ENCODE results near the gene SLC17A9.
A peak's percentile ranks its signal among the peaks of the same experiment; 100 is the strongest.

SLC17A9 gene

DNA sequence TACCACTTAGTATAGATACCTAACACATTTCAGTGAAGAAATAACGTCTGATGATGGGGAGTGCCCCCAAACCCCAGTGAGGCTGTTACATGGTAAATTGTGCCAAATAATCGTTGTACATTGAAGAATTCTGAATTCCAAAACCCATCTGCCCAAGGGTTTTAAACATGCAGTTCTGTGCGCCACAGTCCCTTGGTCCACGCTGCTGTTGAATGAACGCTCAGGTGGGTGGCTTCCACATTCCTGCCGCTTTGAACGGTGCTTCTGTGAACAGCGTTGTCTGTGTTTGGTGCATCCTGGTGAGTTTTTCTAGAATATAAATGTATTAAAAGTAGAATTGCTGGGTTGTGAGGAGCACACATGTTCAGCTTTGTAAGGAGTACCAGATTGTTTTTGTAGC is 11.6 kb upstream of the SLC17A9 start:
- no peak for DNase-seq

DNA sequence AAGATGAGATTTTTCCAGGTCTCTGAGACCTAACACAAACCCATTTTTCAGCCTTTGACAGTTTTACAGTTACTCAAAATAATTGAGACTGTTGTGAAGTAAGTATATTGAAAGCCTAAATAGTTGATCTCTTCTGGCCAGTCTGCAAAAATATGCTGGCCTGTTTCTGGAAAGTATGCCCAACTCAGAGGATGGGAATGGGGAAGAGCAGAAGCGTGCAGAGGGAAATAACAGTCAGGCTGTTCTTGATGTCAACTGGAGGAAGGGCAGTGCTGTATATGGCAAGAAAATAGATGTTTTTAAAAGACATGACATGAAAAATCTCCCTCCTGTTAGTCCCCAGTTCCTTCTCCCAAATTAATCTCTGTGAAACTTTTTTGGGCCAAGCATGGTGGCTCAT is 10.7 kb upstream of the SLC17A9 start:
- DNase-seq = no peak

DNA sequence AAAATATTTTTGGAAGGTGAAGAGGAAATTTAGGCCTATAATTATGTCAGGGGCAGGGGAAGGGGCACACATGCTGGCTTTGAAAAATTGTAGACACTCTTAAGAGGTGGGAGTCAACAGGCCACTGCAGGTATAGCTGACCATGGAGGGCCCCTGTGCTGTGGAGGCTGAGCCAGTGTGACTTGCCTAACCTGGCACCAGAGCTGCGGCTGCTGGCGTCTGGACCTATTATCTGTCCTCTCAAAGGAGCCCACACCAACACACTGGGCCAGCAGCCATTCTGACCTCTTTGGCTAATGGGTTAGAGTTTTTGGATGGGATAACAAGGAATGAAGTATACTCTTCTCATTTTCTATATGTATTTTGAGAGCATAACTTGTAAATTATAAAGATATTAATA is 10.1 kb upstream of the SLC17A9 start:
- DNase-seq = no peak

DNA sequence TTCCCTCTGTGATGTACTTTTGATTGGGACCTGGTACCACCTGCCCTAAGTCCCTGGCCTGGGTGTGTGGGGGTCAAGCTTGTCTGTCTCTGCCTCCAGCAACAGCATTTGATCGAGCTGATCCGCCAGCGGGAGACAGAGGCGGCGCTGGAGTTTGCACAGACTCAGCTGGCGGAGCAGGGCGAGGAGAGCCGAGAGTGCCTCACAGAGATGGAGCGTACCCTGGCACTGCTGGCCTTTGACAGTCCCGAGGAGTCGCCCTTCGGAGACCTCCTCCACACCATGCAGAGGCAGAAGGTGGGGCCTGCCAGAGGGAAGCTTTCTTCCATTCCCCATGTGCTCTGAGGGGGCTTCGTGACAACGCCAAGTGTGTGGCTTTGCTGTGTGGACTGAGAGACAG is 9.1 kb upstream of the SLC17A9 start:
- DNase-seq = no peak

DNA sequence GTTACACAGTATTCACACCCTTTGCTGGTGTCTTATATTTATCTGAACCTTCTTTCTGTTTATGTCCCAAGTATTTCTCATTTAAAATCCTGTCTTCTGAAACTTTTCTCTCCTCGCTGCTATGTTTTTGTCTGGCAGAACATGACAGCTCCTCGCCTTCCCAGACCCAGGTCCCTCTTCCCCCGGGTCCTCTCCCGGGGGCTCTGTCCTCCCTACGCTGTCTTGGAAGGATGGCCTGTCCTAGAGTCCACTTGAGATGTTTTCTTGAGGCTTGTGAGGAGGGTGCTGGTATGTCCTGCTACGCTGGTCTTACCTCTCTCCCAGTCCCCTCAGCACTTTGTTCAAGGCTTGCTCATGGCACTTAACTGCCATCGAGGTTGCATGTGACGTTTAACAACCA is 8.3 kb upstream of the SLC17A9 start:
- no peak for DNase-seq

DNA sequence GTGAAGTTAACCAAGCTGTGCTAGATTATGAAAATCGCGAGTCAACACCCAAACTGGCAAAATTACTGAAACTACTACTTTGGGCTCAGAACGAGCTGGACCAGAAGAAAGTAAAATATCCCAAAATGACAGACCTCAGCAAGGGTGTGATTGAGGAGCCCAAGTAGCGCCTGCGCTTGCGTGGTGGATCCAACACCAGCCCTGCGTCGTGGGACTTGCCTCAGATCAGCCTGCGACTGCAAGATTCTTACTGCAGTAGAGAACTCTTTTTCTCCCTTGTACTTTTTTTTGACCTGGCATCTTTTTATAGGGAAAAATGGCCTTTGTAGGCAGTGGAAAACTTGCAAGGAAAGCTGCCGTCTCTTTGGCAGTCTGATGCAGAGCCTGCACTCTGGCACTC is 7.8 kb upstream of the SLC17A9 start:
- DNase-seq = no peak

DNA sequence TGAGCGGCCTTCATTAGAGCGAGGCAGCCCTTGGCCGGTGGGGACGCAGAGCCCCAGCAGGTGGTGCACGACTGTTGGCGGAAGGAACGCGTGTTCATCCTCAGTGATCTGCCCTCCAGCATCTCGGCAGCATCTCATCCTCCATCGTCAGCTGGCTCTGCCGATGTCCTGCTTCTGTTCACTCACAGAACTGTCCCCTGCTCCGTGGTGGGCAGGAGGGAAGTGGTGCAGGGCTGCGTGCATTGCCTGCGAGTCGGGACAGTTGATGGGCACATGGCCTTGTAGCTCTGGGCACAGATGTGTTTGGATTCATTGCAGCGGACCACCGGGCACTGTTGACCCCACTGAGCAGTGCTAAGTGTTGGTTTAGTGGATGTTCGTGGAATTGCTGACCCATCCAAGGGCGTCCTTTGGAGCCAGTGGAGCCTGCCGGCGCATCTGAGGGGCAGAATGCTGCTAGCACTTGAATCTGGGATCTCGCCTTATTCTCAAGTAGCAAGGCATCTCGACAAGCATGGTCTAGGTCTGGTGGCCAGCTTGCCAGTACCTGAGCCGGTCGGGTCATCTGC is 6.7 kb upstream of the SLC17A9 start:
- DNase-seq = no peak

DNA sequence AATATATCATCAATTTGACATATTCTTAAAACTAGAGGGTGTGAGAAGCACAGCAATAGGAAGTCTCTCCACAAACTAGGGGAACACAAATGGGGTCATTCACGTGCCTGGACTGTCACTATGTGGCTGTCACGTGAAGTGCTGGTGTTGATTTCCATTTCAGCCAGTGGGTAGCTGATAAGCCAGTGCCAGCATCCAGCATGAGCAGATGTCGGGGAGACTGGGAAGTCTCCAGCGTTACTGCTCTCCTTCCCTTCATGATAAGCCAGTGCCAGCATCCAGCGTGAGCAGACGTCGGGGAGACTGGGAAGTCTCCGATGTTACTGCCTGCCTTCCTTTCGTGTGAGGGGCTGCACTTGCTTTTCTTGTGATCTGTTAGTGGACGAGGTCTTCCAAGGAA is 5.6 kb upstream of the SLC17A9 start:
- no peak for DNase-seq

DNA sequence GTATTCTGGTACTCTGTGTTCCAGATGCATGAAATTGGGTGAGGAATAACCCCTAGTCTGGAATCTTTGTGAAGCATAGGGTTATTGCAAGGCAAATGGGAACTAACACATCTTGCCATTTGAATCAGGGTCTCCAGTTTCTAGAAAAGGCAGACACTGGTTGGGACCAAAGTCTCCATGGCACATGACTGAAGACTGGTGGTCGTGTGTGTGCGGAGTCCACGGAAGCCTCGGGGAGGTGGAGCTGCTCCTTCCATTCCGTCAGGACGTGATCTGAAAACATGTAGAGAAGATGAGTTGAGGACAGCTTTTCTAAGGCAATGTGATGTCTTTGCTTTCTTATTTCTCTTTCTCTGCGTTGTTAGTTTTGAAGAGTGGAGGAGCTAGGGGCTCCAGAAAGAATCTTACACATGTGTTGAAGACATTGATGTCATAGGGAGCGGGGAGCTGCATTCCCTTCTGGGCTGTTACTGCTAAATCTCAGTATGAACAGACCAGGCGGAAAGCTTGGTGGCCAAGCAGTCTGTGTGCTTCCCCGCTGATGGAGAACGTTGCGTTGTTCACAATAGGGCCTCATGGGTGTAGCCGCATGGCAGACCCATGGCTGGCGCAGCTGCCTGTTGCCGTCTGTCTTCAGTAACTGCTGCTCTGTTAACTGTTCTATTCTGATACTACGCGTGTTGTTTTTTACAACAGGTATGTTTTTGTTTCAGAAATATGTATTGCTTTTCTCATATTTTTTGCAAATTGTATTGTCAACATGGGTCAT is 4.8 kb upstream of the SLC17A9 start:
- DNase-seq = no peak

DNA sequence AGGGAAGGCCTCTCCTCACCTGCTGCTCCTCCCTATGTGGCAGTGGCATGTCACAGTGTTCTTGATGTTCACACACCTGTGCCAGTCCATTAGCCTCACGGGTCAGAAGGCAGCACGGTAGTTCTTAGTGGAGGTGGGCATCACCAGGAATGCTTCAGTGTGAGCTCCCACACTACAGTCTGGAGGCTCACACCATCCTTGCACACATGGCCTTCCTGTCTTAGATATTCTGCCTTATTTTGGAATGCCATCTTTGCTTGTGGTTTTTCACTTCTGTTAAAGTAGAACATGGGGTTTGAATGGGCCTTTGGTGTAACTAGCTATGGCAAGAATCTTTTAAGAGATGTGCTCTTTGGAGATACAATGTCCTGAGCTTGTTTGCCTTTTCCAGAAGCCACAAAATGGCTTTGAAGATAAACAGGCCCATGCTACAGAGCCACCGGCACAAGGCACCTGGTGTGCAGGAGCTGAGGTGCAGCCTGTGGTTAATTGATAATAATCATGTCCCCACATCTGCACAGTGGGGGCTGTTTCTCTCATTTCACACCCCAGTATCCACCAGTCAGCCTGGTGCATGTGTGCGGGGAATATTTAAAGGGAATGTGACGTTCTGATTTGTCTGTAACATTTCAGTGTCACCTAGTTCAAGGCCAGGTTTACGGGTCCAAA is 3.2 kb upstream of the SLC17A9 start:
- no peak for DNase-seq

DNA sequence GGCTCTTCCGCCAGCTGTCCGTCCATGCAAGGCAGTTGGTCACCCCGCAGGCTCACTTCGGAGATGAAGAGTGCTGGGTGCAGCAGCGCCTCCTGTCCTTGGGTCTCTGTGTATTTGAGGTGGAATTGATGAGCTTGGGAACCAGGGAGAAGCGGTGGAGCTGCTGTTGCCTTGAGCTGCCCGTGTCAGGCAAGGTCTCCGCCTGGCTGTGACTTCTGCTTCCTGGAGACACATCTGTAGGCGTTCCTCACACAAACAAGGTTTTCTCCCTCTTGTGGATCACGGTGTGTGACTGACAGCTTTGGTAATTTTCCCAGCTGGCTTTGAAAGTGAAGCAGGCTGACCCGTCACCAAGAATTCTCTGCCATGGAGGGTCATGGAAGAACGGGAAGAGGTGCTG is 2.5 kb upstream of the SLC17A9 start:
- DNase-seq = no peak

DNA sequence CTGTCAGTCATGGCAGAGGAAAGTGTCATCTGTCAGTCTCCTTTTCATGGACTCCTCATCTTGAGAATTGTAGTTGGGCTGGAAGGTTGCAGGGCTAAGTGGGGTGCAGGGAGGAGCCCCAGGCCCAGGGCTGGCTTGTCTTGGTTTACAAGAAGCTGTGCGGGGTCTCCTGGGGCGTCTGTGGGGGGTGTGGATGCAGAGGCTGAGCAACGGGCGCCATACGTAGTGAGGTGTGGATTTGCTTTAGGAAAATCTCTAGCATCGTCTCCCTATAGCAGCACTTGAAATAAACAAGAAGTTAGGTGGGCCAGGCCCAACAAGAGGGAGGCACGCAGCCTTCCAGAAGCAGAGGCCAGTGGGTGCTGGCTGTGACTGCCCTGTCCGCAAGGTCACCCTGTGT is 1.8 kb upstream of the SLC17A9 start:
- no peak for DNase-seq

DNA sequence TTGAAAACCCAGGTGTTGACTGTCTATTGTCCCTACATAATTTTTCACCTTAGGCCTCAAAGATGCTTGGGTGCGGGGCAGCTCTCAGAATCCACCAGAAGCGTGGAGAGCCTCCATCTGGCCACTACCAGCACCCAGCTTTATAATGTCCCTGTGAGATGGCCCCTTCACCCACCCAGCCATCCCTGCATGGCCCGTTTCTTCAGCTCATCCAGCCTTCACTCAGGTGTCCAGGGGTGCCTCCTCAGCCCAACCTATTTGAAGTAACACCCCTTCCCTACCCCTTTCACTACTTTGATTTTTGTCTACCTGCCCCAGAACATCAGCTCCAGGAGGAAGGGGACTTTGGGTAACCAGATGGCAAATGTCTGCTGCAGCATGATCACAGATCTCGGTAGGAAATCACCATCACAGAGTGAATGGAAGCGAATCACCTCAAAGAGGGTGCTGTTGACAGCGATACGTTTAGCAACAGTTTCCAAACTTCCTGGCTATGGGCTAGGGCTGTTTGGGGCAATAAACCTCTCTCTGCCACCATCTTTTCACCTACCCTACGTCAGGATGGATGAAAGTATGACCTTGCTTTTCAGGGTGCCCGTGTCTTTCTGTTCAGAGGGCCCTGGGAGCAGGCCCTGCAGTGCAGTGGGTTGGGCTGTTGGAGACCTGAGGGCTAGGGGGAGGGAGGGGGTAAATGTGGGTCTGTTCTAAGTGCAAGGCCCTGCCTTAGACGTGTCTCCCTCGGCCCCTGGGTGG is 1.2 kb upstream of the SLC17A9 start:
- DNase-seq = no peak

DNA sequence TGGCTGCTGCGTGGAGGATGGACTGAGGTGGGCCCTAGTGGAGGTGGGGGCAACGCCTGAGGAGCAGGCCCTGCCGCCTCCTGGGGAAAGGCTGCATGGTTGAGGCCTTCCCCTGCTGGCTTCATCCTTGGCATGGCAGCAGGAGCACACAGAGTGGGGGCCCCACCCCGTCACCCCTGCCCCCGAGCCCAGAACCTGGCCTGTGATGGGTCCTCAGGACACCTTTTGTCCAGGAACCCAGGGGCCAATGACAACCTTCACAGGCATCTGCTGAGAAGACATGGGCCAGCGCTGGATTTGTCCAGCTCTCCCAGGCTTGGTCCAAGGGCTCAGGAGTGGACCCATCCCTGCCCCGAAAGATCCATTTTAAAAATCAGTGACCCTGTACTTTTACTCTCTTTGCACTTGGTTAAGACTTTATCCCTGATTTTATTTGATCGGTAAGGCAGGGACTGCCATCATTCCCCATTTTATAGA is 575 bp upstream of the SLC17A9 start:
- DNase-seq = no peak

DNA sequence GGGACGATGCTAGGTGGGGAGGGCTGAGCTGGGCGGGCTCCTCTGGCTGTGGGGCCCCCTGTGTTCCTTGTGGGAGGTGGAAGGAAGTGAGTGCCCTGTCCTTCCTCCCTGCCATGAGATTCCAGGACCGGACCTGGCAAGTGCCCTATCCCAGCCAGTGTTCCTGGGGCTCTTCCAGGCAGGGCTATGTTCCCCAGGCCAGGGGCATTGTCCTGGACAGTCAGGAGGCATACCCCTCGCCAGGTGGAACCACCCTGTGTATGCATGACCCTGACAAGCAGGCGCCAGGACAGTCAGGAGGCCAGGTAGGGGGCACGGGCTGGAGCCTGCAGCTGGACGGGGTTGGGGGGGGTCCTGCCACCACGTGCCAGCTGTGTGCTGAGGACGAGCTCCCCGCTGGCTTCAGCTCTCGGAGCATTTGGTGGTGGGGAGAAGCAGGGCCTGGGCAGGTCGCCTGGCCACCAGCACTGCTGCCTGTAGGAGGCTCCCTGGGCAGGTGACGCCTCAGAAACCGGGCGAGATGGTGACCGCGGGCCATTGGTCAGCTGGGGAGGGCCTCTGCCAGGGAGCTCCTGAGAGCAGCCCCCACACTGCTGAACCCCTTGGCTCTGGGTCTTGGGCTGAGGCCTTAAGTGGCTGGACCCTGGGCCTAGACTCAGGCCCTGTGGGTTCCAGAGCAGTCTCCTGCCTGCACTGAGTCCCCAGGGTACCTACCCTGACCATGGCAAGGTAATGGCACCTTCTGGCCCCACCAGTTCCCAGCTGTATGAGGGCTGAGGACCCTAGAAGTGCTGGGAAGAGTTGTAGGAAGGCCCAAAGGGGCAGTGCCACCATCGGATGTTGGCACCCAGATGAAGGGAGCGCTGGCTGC is 694 bp downstream of the SLC17A9 start:
- no peak for DNase-seq

DNA sequence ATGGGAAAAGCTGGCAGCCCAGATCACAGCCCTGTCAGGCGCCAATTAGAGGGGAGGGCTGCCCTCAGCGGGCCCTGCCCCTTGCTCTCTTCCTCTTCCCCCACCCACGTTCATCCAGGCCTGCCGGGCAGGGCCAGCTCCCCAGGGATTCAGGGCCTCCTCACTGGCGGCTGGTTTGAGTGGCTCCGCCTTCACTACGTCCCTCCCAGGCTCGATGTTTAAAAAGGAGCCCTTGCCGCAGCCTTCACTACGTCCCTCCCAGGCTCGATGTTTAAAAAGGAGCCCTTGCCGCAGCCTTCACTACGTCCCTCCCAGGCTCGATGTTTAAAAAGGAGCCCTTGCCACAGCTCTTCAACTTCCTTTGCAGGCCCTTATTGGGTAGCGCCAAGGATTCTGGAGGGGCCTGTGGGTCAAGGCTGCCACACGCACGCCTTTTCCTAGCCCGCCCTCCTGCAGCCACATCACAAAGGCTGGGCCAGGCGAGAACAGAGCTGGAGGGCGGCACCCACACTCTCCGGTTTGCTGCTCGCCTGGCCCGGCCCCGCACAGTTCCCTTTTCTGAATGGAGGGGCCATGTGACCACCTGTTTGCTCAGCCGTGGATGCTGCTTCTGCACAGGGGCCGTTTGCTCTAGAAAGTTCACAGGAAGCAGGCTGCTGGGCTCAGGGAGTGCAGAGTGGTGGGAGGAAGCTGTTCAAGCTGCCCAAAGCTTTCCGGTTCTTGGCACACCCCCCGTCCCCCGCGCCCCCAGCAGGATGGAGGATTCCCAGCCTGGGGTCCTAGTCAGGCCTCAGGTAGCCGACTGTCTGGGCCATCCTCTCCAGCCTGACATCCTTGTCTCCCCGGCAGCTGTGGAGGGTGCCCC is 1.6 kb downstream of the SLC17A9 start:
- DNase-seq = peak; percentile 22 to 52

DNA sequence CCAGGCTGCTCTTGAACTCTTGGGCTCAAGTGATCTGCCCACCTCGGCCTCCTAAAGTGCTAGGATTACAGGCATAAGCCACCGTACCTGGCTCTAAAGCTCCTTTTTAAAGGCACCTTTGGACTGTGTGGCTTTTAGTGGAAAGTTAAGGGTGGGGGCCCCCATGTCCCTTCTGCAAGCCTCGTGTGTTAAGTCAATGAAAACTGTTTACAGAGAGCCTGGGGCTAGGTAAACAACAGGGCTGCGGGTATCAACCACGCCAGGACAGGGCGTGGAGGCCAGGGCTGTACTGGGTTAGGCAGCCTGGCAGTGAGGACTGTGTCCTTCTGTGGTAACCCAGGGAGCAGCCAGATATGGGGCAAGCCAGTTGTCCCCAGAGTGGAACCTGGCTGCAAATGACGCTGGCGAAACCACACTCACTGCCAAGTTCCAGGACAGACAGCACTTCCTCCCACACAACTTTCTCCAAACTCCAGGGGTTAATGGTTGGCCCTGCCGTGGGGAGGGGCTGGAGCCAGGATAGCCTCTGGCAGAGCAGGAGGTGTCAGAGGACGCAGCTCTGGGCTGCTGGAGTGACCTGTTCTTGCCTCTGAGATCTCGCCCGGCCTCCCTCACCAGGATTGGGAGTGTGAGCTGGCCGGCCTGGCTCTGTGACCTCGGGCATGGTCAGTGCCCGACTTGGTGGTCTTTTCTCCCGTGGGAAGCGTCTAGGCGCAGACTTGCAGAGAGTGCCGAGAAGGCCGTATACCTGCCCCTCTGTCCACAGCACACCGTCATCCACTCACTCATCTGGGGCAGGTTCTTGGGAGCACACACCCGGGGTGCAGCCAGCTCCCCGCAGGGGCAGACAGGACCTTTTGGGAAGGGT is 3.2 kb downstream of the SLC17A9 start:
- DNase-seq = no peak

DNA sequence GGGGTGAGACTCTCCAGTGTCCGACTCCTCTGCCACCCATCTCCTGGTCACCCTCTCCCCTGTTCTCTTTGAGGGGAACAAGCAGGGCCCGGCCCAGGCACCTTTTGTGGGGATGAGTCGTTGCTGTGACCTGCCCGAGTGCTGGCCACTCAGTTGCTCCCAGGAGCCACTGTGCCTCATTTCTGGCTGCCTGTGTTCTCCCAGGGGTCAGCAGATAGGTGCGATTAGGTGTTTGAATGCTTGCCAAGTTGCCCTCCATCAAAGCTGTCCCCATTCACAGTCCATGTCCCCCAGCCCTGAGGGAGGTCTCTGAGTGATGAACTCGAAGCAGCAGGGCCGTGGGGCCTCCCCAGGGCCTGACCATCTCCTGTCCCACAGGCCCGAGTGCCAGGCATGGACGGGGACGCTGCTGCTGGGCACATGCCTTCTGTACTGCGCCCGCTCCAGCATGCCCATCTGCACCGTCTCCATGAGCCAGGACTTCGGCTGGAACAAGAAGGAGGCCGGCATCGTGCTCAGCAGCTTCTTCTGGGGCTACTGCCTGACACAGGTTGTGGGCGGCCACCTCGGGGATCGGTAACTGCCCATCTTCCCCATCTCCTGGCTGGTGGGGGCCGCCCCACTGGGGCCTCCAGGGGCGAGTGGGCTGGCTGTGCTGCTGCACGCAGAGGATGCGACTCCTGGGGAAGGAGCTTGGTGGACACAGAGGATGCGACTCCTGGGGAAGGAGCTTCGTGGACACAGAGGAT is 4.1 kb downstream of the SLC17A9 start:
- no peak for DNase-seq
